Mucosa of descending colon (tissue), 3 donors: ENCODE results near the gene TMEM135. TPM values are rescaled to one million over a fixed set of nuclear protein-coding genes. Genes with fewer than 3 reads are reported as not detected.

Source experiments
- ATAC-seq: fragments of 200-7000 bp; cut with Tn5 transposase; one replicate; pipeline ENCODE4 v1.9.1; 2020; ENCODE audit warnings: mild to moderate bottlenecking, moderate library complexity
- DNase-seq, 3 donors: peaks; one replicate each; pipeline ENCODE4 v3.0.0-alpha.2; 2020
- H3K36me3 ChIP-seq: fragments of 200-600 bp; one replicate; pipeline ENCODE4 v1.8.0; 2021; ENCODE audit warnings: low read depth, mild to moderate bottlenecking
- H3K4me1 ChIP-seq: fragments of 200-600 bp; one replicate; pipeline ENCODE4 v1.8.0; 2021; ENCODE audit warnings: low read depth, mild to moderate bottlenecking
- H3K4me3 ChIP-seq: fragments of 200-600 bp; one replicate; pipeline ENCODE4 v1.8.0; 2021; ENCODE audit warnings: mild to moderate bottlenecking
- H3K9me3 ChIP-seq: fragments of 200-600 bp; one replicate; pipeline ENCODE4 v1.8.0; 2021; ENCODE audit warnings: mild to moderate bottlenecking
- intact Hi-C, 2 donors: fragments of 100-400 bp; cut with DNase I in 1 of 2; cut with micrococcal nuclease in 1 of 2; formaldehyde crosslinking; loops; one replicate each; pipeline versions ENCODE4 v1.11.0 to v1.11.1; 2022; cut with DNase I, micrococcal nuclease
- total RNA-seq, 3 donors: library from RNA; stranded (reverse); fragmentation: NEBNext Ultra II Directional in 2 of 3; extraction: Animal tissue kit (Norgen Biotek cat#: 25700) in 2 of 3; gene quantifications; one replicate each; pipeline versions ENCODE4 v1.2.1 to v1.2.4, GENCODE V29; 2021 to 2023
- TF ChIP-seq, protein P1 (sequence below): fragments of 200-600 bp; IDR thresholded peaks from one replicate; pipeline ENCODE4 v1.8.0; 2022; ENCODE audit warnings: antibody characterized with exemption, mild to moderate bottlenecking
- donor health status: DM: no; HTN: no; CAD: no; lungs with moderate emphysema.
- donor health status: DM: no; HTN: no; CAD: no.
- donor health status: DM: no; HTN: yes; CAD: no.

Gene TMEM135
- total RNA-seq, 3 donors from 2014 or later, result 32.8 to 37.6 (median 37.0) TPM

DNA sequence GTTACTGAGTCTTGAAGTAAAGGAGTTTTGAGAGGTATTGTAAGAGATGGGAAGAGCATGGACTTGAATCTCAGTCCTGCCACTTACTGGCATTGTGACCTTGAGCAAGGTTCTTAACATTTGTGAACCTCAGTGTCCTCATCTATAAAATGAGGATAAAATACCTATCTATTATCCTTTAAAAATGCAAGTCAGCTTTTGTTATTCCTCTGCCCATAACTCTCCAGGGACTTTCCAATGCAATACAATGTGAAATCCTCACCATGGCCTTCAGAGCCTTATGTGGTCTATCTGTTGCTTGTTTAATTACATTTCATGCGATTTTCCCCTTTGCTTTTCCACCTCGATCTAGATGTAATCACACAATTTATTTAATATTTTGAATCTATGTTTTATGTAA is 9.1 kb downstream of the TMEM135 start:
- DNase-seq (no peak), ATAC-seq (no peak)
- H3K4me3 ChIP-seq, result no peak overlapping the region
- intact Hi-C loops, result no loop called here
- H3K36me3 ChIP-seq, result no peaks in the 10 kb centered on the region
- TF ChIP-seq, protein P1, sequence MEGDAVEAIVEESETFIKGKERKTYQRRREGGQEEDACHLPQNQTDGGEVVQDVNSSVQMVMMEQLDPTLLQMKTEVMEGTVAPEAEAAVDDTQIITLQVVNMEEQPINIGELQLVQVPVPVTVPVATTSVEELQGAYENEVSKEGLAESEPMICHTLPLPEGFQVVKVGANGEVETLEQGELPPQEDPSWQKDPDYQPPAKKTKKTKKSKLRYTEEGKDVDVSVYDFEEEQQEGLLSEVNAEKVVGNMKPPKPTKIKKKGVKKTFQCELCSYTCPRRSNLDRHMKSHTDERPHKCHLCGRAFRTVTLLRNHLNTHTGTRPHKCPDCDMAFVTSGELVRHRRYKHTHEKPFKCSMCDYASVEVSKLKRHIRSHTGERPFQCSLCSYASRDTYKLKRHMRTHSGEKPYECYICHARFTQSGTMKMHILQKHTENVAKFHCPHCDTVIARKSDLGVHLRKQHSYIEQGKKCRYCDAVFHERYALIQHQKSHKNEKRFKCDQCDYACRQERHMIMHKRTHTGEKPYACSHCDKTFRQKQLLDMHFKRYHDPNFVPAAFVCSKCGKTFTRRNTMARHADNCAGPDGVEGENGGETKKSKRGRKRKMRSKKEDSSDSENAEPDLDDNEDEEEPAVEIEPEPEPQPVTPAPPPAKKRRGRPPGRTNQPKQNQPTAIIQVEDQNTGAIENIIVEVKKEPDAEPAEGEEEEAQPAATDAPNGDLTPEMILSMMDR, result no peak
- H3K9me3 ChIP-seq, result no peaks in the 10 kb centered on the region
- H3K4me1 ChIP-seq, result no peaks in the 10 kb centered on the region

DNA sequence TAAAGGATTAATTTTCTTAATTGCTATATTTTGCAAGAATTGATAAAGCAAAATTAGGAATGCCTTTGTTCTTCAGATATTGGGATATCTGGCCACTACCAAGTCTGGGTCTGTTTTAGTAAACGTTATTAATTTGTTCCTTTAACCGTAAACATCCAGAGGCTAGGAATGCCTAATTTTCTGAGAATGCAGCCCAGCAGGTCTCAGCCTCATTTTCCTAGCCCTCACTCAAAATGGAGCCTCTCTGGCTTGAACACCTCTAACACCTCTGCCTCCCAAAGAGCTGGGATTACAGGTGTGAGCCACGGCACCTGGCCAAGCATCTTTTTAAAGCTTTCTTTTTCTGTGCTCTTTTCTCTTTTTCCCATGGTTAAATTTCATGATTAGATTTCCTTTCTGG is 18.4 kb downstream of the TMEM135 start:
- no peak for DNase-seq
- intact Hi-C loops, result no loop called here
- H3K36me3 ChIP-seq, result no peaks in the 10 kb centered on the region
- TF ChIP-seq, protein P1, result no peak
- ATAC-seq, result no peak
- H3K9me3 ChIP-seq, result no peaks in the 10 kb centered on the region
- H3K4me3 ChIP-seq, result no peak overlapping the region
- no peaks in the 10 kb centered on the region for H3K4me1 ChIP-seq

DNA sequence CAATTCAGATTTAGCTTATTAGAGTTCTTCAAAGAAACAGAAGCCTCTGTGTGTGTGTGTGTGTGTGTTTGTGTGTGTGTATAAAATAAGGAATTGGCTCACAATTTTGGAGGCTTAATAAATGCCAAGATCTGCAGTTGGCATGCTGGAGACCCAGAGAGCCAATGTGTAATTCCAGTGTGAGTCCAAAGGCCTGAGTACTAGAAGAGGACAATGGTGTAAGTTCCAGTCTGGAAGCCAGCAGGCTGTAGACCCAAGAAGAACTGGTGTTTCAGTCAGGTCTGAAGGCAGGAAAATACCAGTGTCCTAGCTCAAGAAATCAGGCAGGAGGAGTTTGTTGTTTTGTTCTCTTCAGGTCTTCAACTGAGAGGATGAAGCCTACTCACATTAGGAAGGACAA is 20.0 kb downstream of the TMEM135 start:
- ATAC-seq (no peak), DNase-seq (no peak)
- TF ChIP-seq, protein P1, result no peak
- no peak overlapping the region for H3K4me3 ChIP-seq
- H3K36me3 ChIP-seq, result no peaks in the 10 kb centered on the region
- no peaks in the 10 kb centered on the region for H3K9me3 ChIP-seq
- intact Hi-C loops, result no loop called here
- no peaks in the 10 kb centered on the region for H3K4me1 ChIP-seq

- TF ChIP-seq, protein P1, result no peak
- no peak for DNase-seq
- H3K9me3 ChIP-seq, result no peaks in the 10 kb centered on the region
- no peaks in the 10 kb centered on the region for H3K4me1 ChIP-seq
- ATAC-seq, result no peak
- no peak overlapping the region for H3K4me3 ChIP-seq
- no peaks in the 10 kb centered on the region for H3K36me3 ChIP-seq
- intact Hi-C loops, result no loop called here
These were observed 22.1 kb downstream of the TMEM135 start for GRCh38 chr11:87059596-87060390.

DNA sequence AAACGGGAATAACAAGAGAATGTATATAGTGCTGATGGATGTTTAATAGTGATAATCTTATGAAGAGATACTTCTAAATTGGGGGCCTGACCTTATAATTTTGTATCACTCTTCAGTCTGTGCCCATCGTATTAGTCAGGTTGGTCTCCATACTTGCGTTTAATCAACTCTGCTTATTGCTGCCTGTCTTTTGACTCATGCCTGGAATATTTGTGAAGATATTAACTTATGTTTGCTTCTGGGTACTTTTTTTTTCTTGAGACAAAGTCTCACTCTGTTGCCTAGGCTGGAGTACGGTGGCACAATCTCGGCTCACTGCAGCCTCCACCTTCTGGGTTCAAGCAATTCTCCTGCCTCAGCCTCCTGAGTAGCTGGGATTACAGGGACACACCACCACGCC is 24.0 kb downstream of the TMEM135 start:
- ATAC-seq (no peak), DNase-seq (no peak)
- TF ChIP-seq, protein P1, result no peak
- intact Hi-C loops, result no loop called here
- Histone ChIP-seq H3K4me3 (no peak overlapping the region), H3K9me3 (no peaks in the 10 kb centered on the region), H3K4me1 (no peaks in the 10 kb centered on the region), H3K36me3 (no peaks in the 10 kb centered on the region)

DNA sequence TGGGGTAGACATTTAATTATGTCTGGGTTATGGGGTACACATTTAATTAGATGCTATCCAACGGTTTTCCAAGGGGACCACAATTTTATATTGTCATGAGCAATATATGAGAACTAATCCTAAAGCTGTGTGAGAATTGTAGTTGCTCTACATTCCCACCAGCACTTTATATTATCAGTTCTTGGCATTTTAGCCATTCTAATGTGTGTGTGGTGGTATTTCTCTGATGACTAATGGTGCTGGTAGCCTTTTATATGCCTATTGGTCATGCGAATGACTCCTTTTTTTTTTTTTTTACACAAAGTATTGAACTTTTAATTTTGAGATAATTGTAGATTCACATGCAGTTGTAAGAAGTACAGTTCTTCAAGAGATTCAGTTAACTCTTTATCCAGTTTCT is 26.2 kb downstream of the TMEM135 start:
- Histone ChIP-seq H3K4me3 (no peak overlapping the region), H3K36me3 (no peaks in the 10 kb centered on the region), H3K9me3 (no peaks in the 10 kb centered on the region), H3K4me1 (no peaks in the 10 kb centered on the region)
- TF ChIP-seq, protein P1, result no peak
- DNase-seq, result no peak
- intact Hi-C loops, result no loop called here
- no peak for ATAC-seq
